Right atrium auricular region (tissue), 2 donors: Measurements from ENCODE around the gene INPP4B. TPM values are rescaled to one million over a fixed set of nuclear protein-coding genes. Genes with fewer than 3 reads are reported as not detected.

Experiments
- DNase-seq: peaks from one replicate; pipeline ENCODE4 v3.0.0-alpha.2; 2019; ENCODE audit warnings: low spot score
- H3K27ac ChIP-seq, 2 donors: fragments of 200-600 bp; sonication (generic); 1 replicate in 1 of 2; 2 replicates in 1 of 2; pipeline ENCODE4 v1.5.1; 2016 to 2019
- H3K27me3 ChIP-seq, 2 donors: fragments of 200-600 bp; sonication (generic); one replicate each; pipeline versions ENCODE4 v1.5.1 to v1.6.0; 2017 to 2019
- H3K36me3 ChIP-seq: fragments of 200-600 bp; sonication (generic); one replicate; pipeline ENCODE4 v1.5.1; 2016
- H3K4me1 ChIP-seq, 2 donors: fragments of 200-600 bp; sonication (generic); one replicate each; pipeline versions ENCODE4 v1.5.1 to v1.6.0; 2017 to 2019
- H3K4me3 ChIP-seq, 2 donors: fragments of 200-600 bp; sonication (generic); 1 replicate in 1 of 2; 2 replicates in 1 of 2; pipeline ENCODE4 v1.5.1; 2017 to 2019; ENCODE audit warnings: mild to moderate bottlenecking in 1 of 2, moderate library complexity in 1 of 2
- H3K9me3 ChIP-seq, 2 donors: fragments of 200-600 bp; sonication (generic); one replicate each; pipeline ENCODE4 v1.5.1; 2019
- total RNA-seq, 2 donors: library from RNA; depleted of rRNA; stranded (reverse); fragments of >200 nt; gene quantifications; one replicate each; pipeline ENCODE4 v1.1.0, GENCODE V29; 2016
- TF ChIP-seq, protein P1 (sequence below), 2 donors: fragments of 200-600 bp; sonication (generic); IDR thresholded peaks; one replicate each; pipeline ENCODE4 v1.5.1; 2019; ENCODE audit warnings: antibody characterized with exemption in 2 of 2

Gene INPP4B
- total RNA-seq, 2 donors from 2014 or later, result 14.8 to 15.3 TPM

DNA sequence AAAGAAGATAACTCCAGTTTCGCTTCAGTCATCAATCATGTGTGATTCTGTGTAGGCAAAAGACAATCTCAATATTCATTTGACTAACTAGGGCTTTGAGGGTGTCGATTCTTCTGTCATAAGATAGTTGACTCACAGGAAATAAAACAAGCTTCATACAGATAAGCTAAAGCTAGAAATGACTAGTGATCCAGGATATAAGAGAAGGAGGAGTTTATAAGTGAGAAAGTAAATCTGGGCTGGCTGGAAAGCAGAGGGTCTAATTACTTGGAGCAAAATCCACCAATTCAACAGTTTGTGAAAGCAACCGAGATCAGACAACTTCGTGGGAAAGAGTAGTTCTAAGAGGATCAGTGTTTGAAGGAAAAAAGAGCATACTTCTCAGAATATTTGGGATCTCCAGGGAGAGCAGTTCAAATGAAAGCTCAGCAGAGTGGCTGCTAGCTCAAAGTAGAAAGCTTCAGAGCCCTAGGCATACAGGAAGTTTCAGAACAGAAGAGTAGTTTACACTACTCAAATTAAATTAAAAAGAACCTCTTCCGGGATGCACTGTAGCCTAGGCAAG is 429.3 kb downstream of the INPP4B start:
- DNase-seq, result no peak
- Histone ChIP-seq H3K36me3 (no peaks in the 10 kb centered on the region), H3K4me1 (no peaks in the 10 kb centered on the region), H3K27me3 (no peaks in the 10 kb centered on the region), H3K27ac (no peak overlapping the region), H3K9me3 (no peaks in the 10 kb centered on the region), H3K4me3 (no peak overlapping the region)
- TF ChIP-seq, protein P1, sequence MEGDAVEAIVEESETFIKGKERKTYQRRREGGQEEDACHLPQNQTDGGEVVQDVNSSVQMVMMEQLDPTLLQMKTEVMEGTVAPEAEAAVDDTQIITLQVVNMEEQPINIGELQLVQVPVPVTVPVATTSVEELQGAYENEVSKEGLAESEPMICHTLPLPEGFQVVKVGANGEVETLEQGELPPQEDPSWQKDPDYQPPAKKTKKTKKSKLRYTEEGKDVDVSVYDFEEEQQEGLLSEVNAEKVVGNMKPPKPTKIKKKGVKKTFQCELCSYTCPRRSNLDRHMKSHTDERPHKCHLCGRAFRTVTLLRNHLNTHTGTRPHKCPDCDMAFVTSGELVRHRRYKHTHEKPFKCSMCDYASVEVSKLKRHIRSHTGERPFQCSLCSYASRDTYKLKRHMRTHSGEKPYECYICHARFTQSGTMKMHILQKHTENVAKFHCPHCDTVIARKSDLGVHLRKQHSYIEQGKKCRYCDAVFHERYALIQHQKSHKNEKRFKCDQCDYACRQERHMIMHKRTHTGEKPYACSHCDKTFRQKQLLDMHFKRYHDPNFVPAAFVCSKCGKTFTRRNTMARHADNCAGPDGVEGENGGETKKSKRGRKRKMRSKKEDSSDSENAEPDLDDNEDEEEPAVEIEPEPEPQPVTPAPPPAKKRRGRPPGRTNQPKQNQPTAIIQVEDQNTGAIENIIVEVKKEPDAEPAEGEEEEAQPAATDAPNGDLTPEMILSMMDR (IDR thresholded peaks at IDR 0.05), result no peak

DNA sequence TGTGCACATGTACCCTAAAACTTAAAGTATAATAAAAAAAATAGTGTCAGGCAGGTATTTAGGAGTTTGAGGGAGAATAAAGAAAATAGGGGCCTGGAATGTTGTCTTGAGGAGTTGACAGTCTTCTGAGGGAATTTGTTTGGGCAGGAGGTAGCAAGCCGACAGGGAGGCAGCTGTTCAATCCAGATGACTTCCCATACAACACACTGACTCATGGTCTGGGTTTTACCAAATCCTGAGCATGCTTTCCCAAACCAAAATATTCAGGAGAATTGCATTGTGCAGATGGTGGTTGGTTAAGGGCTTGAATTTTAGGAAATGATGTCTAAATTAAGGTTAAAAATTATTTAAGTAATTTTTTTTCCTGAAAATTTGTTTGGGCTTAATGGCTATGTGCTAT is 430.0 kb downstream of the INPP4B start:
- no peak for DNase-seq
- no peaks in the 10 kb centered on the region for H3K27me3 ChIP-seq
- no peaks in the 10 kb centered on the region for H3K9me3 ChIP-seq
- TF ChIP-seq, protein P1 (IDR thresholded peaks at IDR 0.05), result no peak
- no peak overlapping the region for H3K27ac ChIP-seq
- H3K36me3 ChIP-seq, result no peaks in the 10 kb centered on the region
- no peaks in the 10 kb centered on the region for H3K4me1 ChIP-seq
- no peak overlapping the region for H3K4me3 ChIP-seq

DNA sequence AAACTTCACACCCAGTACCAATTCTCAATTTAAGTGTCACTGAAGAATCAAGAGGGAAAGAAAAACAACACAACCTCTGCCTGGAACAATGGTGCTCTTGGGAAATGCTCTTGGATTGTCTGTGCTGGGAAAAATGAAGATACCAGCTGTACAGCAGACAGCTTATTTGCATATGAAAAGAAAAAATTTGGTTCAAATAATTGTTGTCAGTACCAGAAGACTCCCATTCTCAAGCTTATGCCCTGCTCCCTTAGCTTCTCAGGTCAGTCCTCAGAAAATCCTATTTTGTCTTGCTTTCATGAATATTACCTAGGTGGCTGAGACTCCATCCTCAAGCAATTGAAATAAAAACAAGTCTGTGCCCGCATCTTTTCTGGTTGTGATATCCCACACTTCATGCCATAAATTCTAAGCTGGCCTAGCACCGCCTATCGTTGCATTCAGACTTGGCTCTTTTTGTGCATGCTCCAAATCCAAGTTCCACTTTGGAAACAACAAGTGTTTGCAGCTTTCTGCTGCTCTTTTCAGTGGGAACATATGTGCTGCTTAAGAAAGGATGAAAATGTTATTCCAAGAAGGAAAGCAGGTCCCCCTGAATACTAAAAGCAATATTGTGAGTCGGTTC is 431.6 kb downstream of the INPP4B start:
- no peak overlapping the region for H3K27ac ChIP-seq
- DNase-seq, result no peak
- H3K4me3 ChIP-seq, result no peak overlapping the region
- no peaks in the 10 kb centered on the region for H3K4me1 ChIP-seq
- H3K9me3 ChIP-seq, result no peaks in the 10 kb centered on the region
- no peaks in the 10 kb centered on the region for H3K27me3 ChIP-seq
- TF ChIP-seq, protein P1 (IDR thresholded peaks at IDR 0.05), result no peak
- H3K36me3 ChIP-seq, result no peaks in the 10 kb centered on the region

DNA sequence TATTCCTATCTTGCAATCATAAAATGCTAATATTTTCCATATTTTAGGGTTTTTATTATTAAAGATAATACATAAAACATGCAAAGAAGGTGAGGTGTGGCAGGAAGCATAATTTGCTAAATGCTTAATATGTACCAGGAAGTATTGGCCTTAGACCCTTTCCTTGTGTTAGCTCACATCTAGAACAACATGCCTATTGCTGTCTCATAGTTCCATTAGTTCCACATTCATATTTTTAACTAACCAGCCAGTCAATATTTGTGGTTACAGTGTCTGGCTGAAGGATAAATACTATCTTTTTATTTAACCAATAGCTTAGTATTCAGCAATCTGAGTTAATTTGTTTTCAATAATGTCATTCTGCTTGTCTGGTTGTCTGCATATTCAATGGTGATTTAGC is 432.6 kb downstream of the INPP4B start:
- Histone ChIP-seq H3K4me1 (no peaks in the 10 kb centered on the region), H3K9me3 (no peaks in the 10 kb centered on the region), H3K36me3 (no peaks in the 10 kb centered on the region), H3K27ac (no peak overlapping the region), H3K27me3 (no peaks in the 10 kb centered on the region), H3K4me3 (no peak overlapping the region)
- TF ChIP-seq, protein P1 (IDR thresholded peaks at IDR 0.05), result no peak
- no peak for DNase-seq

GRCh38 chr4:142411993-142412392 is 434.1 kb downstream of the INPP4B start:
- TF ChIP-seq, protein P1 (IDR thresholded peaks at IDR 0.05), result no peak
- Histone ChIP-seq H3K9me3 (no peaks in the 10 kb centered on the region), H3K36me3 (no peaks in the 10 kb centered on the region), H3K4me3 (no peak overlapping the region), H3K4me1 (no peaks in the 10 kb centered on the region), H3K27me3 (no peaks in the 10 kb centered on the region), H3K27ac (no peak overlapping the region)
- no peak for DNase-seq

DNA sequence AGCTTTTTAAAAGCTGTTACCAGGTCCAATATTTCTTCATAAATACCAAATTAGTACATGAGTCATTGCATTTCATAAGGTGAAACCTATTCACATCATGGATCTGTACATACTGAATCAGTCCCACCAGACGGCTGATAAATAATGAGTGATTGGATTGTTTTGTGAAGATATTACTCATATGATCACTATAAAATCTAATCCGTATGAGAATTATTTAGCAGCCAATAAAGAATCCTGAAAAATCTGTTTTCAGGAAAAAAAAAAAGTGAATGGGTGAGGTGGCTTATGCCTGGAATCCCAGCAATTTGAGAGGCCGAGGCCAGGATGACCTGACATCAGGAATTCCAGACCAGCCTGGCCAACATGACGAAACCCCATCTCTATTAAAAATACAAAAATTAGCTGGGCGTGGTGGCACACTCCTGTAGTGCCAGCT is 438.1 kb downstream of the INPP4B start:
- Histone ChIP-seq H3K4me3 (no peak overlapping the region), H3K36me3 (no peaks in the 10 kb centered on the region), H3K27me3 (no peaks in the 10 kb centered on the region), H3K4me1 (peaks cover 0 to 24% of the 10 kb centered on the region in 2 donors), H3K9me3 (no peaks in the 10 kb centered on the region), H3K27ac (no peak overlapping the region)
- TF ChIP-seq, protein P1 (IDR thresholded peaks at IDR 0.05), result no peak
- DNase-seq, result no peak
